HG03520 (cell line): ENCODE data around the gene ZNF304.
A peak's percentile ranks its signal among the peaks of the same experiment; 100 is the strongest.
"Not testable (repeated sequence)": the region's sequence is repeated elsewhere in the genome, so short reads cannot be mapped to it uniquely, and the experiment has no call there.

ENCODE experiments used
- ATAC-seq: cut with Tn5 transposase; IDR thresholded peaks from one replicate; pipeline ENCODE4 v1.9.1; 2021; ENCODE audit warnings: mild to moderate bottlenecking, moderate library complexity; ENCODE audit not compliant: unreplicated experiment

Gene ZNF304

GRCh38 chr19:57359300-57359699, 8.2 kb downstream of the ZNF304 start:
- ATAC-seq: no peak

GRCh38 chr19:57362419-57362818, 11.3 kb downstream of the ZNF304 start:
- no peak for ATAC-seq

GRCh38 chr19:57362997-57363687, 12.1 kb downstream of the ZNF304 start, which contains the start of the genes TRAPPC2B and ZNF547:
TSS of gene TRAPPC2B (plus strand) at chr19:57363551. CDS start at chr19:57364834, 1,283 bp downstream.
TSS of gene ZNF547 (plus strand) at chr19:57363551. CDS start at chr19:57368556, 5,005 bp downstream.
- ATAC-seq: peak; percentile 91

GRCh38 chr19:57363688-57364181, 12.7 kb downstream of the ZNF304 start:
- no peak for ATAC-seq

GRCh38 chr19:57366776-57367175, 15.7 kb downstream of the ZNF304 start:
- no peak for ATAC-seq

GRCh38 chr19:57374179-57374578, 23.1 kb downstream of the ZNF304 start:
- no peak for ATAC-seq

GRCh38 chr19:57374647-57375046, 23.6 kb downstream of the ZNF304 start:
- not testable (repeated sequence) for ATAC-seq

- no peak for ATAC-seq
Measured at GRCh38 chr19:57376151-57376550, 25.1 kb downstream of the ZNF304 start.

- no peak for ATAC-seq
Measured at GRCh38 chr19:57377498-57378146, 26.6 kb downstream of the ZNF304 start.

- no peak for ATAC-seq
Measured at GRCh38 chr19:57380923-57381322, 29.9 kb downstream of the ZNF304 start.

GRCh38 chr19:57382806-57383488, 31.9 kb downstream of the ZNF304 start:
- no peak for ATAC-seq

- no peak for ATAC-seq
Measured at GRCh38 chr19:57389194-57389729, 38.2 kb downstream of the ZNF304 start.

- peak; percentile 92 for ATAC-seq
Measured at GRCh38 chr19:57389730-57390598, 38.9 kb downstream of the ZNF304 start, which contains the start of gene ZNF548. TSS of gene ZNF548 (plus strand) at chr19:57389854. CDS start at chr19:57390100, 246 bp downstream.

- ATAC-seq: no peak
Measured at GRCh38 chr19:57395710-57396109, 44.6 kb downstream of the ZNF304 start.

- ATAC-seq: no peak
Measured at GRCh38 chr19:57398868-57399267, 47.8 kb downstream of the ZNF304 start.

- ATAC-seq: no peak
Measured at GRCh38 chr19:57403737-57404563, 52.9 kb downstream of the ZNF304 start.

- no peak for ATAC-seq
Measured at GRCh38 chr19:57406516-57407123, 55.5 kb downstream of the ZNF304 start.
